ENCODE results near the gene JMY. TPM values are rescaled to one million over a fixed set of nuclear protein-coding genes. Genes with fewer than 3 reads are reported as not detected.

The JMY gene
- total RNA-seq, 1 donor from 2014 or later: 4.2 TPM

GRCh38 chr5:79318935-79319614 is 83.1 kb downstream of the JMY start:
- H3K27ac Mint-ChIP-seq (ENCODE audit: unreplicated experiment): peak overlapping the region; percentile 55
- H3K9me3 Mint-ChIP-seq: no peaks in the 10 kb centered on the region
- no peak for DNase-seq (ENCODE audit: low read depth, low spot score)
- no peaks in the 10 kb centered on the region for H3K36me3 Mint-ChIP-seq (ENCODE audit: low read depth)
- no peaks in the 10 kb centered on the region for H3K27me3 Mint-ChIP-seq (ENCODE audit: low read depth)
- no peak for TF ChIP-seq CTCF (conservative IDR thresholded peaks at IDR 0.05)
- H3K4me1 Mint-ChIP-seq: no peaks in the 10 kb centered on the region
- H3K4me3 Mint-ChIP-seq: no peak overlapping the region

DNA sequence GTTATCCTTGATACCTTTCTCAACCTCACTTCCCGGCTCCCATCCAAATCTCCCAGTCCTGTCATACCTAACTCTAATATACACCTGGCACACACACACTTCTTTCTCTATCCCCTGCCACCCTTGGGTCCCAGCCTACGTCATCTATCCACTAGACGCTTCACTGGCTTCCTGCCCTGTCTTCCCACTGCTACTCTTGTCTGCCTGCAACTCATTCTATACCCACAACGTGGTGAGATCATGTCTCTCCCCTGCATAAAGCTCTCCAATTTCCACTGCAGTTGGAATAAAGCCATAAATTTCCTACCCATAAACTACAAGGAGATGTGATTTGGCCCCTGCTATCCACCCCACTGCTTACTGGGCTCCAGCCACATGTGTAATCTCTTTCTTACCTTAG is 93.5 kb downstream of the JMY start:
- Mint-ChIP-seq H3K4me3 (no peak overlapping the region), H3K9me3 (peaks cover 7% of the 10 kb centered on the region), H3K36me3 (ENCODE audit: low read depth) (peaks cover 4% of the 10 kb centered on the region), H3K27ac (ENCODE audit: unreplicated experiment) (no peak overlapping the region), H3K4me1 (peaks cover 5% of the 10 kb centered on the region), H3K27me3 (ENCODE audit: low read depth) (no peaks in the 10 kb centered on the region)
- no peak for TF ChIP-seq CTCF (conservative IDR thresholded peaks at IDR 0.05)
- no peak for DNase-seq (ENCODE audit: low read depth, low spot score)

DNA sequence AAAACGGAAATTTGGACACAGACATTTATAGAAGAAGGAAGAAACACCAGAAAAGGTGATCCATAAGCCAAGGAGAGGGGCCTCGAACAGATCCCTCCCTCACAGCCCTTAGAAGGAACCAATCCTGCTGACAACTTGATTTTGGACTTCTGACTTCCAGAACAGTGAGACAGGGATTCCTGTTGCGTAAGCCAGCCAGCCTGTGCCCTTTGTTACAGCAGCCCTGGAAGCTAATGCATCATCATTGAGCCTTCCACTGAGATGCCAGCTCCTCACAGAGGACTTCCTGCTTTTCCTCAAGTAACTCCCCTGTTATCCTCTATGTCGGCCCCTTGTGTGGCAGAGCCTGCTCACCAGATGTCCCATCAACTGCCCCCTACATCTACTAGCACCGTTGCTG is 94.1 kb downstream of the JMY start:
- Mint-ChIP-seq H3K4me3 (no peak overlapping the region), H3K36me3 (ENCODE audit: low read depth) (peaks cover 7% of the 10 kb centered on the region), H3K27ac (ENCODE audit: unreplicated experiment) (no peak overlapping the region), H3K4me1 (peaks cover 5% of the 10 kb centered on the region), H3K27me3 (ENCODE audit: low read depth) (no peaks in the 10 kb centered on the region), H3K9me3 (peaks cover 7% of the 10 kb centered on the region)
- TF ChIP-seq CTCF (conservative IDR thresholded peaks at IDR 0.05): no peak
- DNase-seq (ENCODE audit: low read depth, low spot score): no peak

GRCh38 chr5:79333852-79334557 is 98.1 kb downstream of the JMY start:
- no peak for TF ChIP-seq CTCF (conservative IDR thresholded peaks at IDR 0.05)
- Mint-ChIP-seq H3K27ac (ENCODE audit: unreplicated experiment) (peak overlapping the region; percentile 45), H3K36me3 (ENCODE audit: low read depth) (peaks cover 16% of the 10 kb centered on the region), H3K4me1 (peaks cover 5% of the 10 kb centered on the region), H3K9me3 (peaks cover 16% of the 10 kb centered on the region), H3K27me3 (ENCODE audit: low read depth) (no peaks in the 10 kb centered on the region), H3K4me3 (no peak overlapping the region)
- DNase-seq (ENCODE audit: low read depth, low spot score): no peak

- no peak for TF ChIP-seq CTCF (conservative IDR thresholded peaks at IDR 0.05)
- no peak for DNase-seq (ENCODE audit: low read depth, low spot score)
- Mint-ChIP-seq H3K4me1 (no peaks in the 10 kb centered on the region), H3K4me3 (no peak overlapping the region), H3K36me3 (ENCODE audit: low read depth) (peaks cover 3% of the 10 kb centered on the region), H3K27me3 (ENCODE audit: low read depth) (no peaks in the 10 kb centered on the region), H3K27ac (ENCODE audit: unreplicated experiment) (no peak overlapping the region), H3K9me3 (no peaks in the 10 kb centered on the region)
Measured at GRCh38 chr5:79346420-79346824, 110.5 kb downstream of the JMY start.

Measured in neural crest cell (in vitro differentiated cells).